ENCODE results near the gene PPP2R2C.

Gene PPP2R2C

GRCh38 chr4:6356076-6356560 lies 116.3 kb downstream of the PPP2R2C start:
- Histone ChIP-seq H3K27ac (ENCODE audit: low read depth, low read length) (no peak overlapping the region), H3K4me1 (ENCODE audit: control insufficient read depth, insufficient read depth, low read length) (peaks cover 3% of the 10 kb centered on the region; the same call in 1 of the 2 replicates), H3K27me3 (ENCODE audit: control insufficient read depth, insufficient read depth, low read length) (no peaks in the 10 kb centered on the region), H3K9me3 (ENCODE audit: control insufficient read depth, insufficient read depth, low read length) (no peaks in the 10 kb centered on the region), H3K4me3 (ENCODE audit: low read depth, low read length) (no peak overlapping the region), H3K36me3 (ENCODE audit: control insufficient read depth, insufficient read depth, low read length) (no peaks in the 10 kb centered on the region), H3K9ac (ENCODE audit: low read depth, low read length) (no peak overlapping the region)

- Histone ChIP-seq H3K27ac (ENCODE audit: low read depth, low read length) (no peak overlapping the region), H3K27me3 (ENCODE audit: control insufficient read depth, insufficient read depth, low read length) (no peaks in the 10 kb centered on the region), H3K9ac (ENCODE audit: low read depth, low read length) (no peak overlapping the region), H3K9me3 (ENCODE audit: control insufficient read depth, insufficient read depth, low read length) (no peaks in the 10 kb centered on the region), H3K4me1 (ENCODE audit: control insufficient read depth, insufficient read depth, low read length) (no peaks in the 10 kb centered on the region), H3K4me3 (ENCODE audit: low read depth, low read length) (no peak overlapping the region), H3K36me3 (ENCODE audit: control insufficient read depth, insufficient read depth, low read length) (no peaks in the 10 kb centered on the region)
Measured at GRCh38 chr4:6355052-6355451, 117.4 kb downstream of the PPP2R2C start.

GRCh38 chr4:6354626-6355025 lies 117.8 kb downstream of the PPP2R2C start:
- H3K27ac ChIP-seq (ENCODE audit: low read depth, low read length) = no peak overlapping the region
- H3K4me1 ChIP-seq (ENCODE audit: control insufficient read depth, insufficient read depth, low read length) = no peaks in the 10 kb centered on the region
- no peak overlapping the region for H3K9ac ChIP-seq (ENCODE audit: low read depth, low read length)
- no peak overlapping the region for H3K4me3 ChIP-seq (ENCODE audit: low read depth, low read length)
- H3K36me3 ChIP-seq (ENCODE audit: control insufficient read depth, insufficient read depth, low read length) = no peaks in the 10 kb centered on the region
- H3K27me3 ChIP-seq (ENCODE audit: control insufficient read depth, insufficient read depth, low read length) = no peaks in the 10 kb centered on the region
- no peaks in the 10 kb centered on the region for H3K9me3 ChIP-seq (ENCODE audit: control insufficient read depth, insufficient read depth, low read length)

GRCh38 chr4:6354119-6354518 lies 118.3 kb downstream of the PPP2R2C start:
- no peaks in the 10 kb centered on the region for H3K9me3 ChIP-seq (ENCODE audit: control insufficient read depth, insufficient read depth, low read length)
- no peaks in the 10 kb centered on the region for H3K4me1 ChIP-seq (ENCODE audit: control insufficient read depth, insufficient read depth, low read length)
- H3K36me3 ChIP-seq (ENCODE audit: control insufficient read depth, insufficient read depth, low read length) = no peaks in the 10 kb centered on the region
- no peak overlapping the region for H3K9ac ChIP-seq (ENCODE audit: low read depth, low read length)
- no peak overlapping the region for H3K27ac ChIP-seq (ENCODE audit: low read depth, low read length)
- H3K4me3 ChIP-seq (ENCODE audit: low read depth, low read length) = no peak overlapping the region
- H3K27me3 ChIP-seq (ENCODE audit: control insufficient read depth, insufficient read depth, low read length) = no peaks in the 10 kb centered on the region

- no peak overlapping the region for H3K9ac ChIP-seq (ENCODE audit: low read depth, low read length)
- H3K4me1 ChIP-seq (ENCODE audit: control insufficient read depth, insufficient read depth, low read length) = no peaks in the 10 kb centered on the region
- no peaks in the 10 kb centered on the region for H3K9me3 ChIP-seq (ENCODE audit: control insufficient read depth, insufficient read depth, low read length)
- H3K4me3 ChIP-seq (ENCODE audit: low read depth, low read length) = no peak overlapping the region
- no peaks in the 10 kb centered on the region for H3K36me3 ChIP-seq (ENCODE audit: control insufficient read depth, insufficient read depth, low read length)
- H3K27ac ChIP-seq (ENCODE audit: low read depth, low read length) = no peak overlapping the region
- H3K27me3 ChIP-seq (ENCODE audit: control insufficient read depth, insufficient read depth, low read length) = no peaks in the 10 kb centered on the region
Measured at GRCh38 chr4:6352031-6352692, 120.3 kb downstream of the PPP2R2C start.

- Histone ChIP-seq H3K9ac (ENCODE audit: low read depth, low read length) (no peak overlapping the region), H3K4me3 (ENCODE audit: low read depth, low read length) (no peak overlapping the region), H3K9me3 (ENCODE audit: control insufficient read depth, insufficient read depth, low read length) (no peaks in the 10 kb centered on the region), H3K27ac (ENCODE audit: low read depth, low read length) (no peak overlapping the region), H3K36me3 (ENCODE audit: control insufficient read depth, insufficient read depth, low read length) (no peaks in the 10 kb centered on the region), H3K4me1 (ENCODE audit: control insufficient read depth, insufficient read depth, low read length) (no peaks in the 10 kb centered on the region), H3K27me3 (ENCODE audit: control insufficient read depth, insufficient read depth, low read length) (no peaks in the 10 kb centered on the region)
Measured at GRCh38 chr4:6351246-6352000, 121.0 kb downstream of the PPP2R2C start.

GRCh38 chr4:6350646-6351045 lies 121.8 kb downstream of the PPP2R2C start:
- H3K27ac ChIP-seq (ENCODE audit: low read depth, low read length) = no peak overlapping the region
- H3K4me3 ChIP-seq (ENCODE audit: low read depth, low read length) = no peak overlapping the region
- H3K36me3 ChIP-seq (ENCODE audit: control insufficient read depth, insufficient read depth, low read length) = no peaks in the 10 kb centered on the region
- H3K9ac ChIP-seq (ENCODE audit: low read depth, low read length) = no peak overlapping the region
- H3K27me3 ChIP-seq (ENCODE audit: control insufficient read depth, insufficient read depth, low read length) = no peaks in the 10 kb centered on the region
- no peaks in the 10 kb centered on the region for H3K4me1 ChIP-seq (ENCODE audit: control insufficient read depth, insufficient read depth, low read length)
- no peaks in the 10 kb centered on the region for H3K9me3 ChIP-seq (ENCODE audit: control insufficient read depth, insufficient read depth, low read length)

GRCh38 chr4:6349896-6350603 lies 122.4 kb downstream of the PPP2R2C start:
- H3K4me1 ChIP-seq (ENCODE audit: control insufficient read depth, insufficient read depth, low read length) = no peaks in the 10 kb centered on the region
- no peaks in the 10 kb centered on the region for H3K36me3 ChIP-seq (ENCODE audit: control insufficient read depth, insufficient read depth, low read length)
- H3K27me3 ChIP-seq (ENCODE audit: control insufficient read depth, insufficient read depth, low read length) = no peaks in the 10 kb centered on the region
- H3K4me3 ChIP-seq (ENCODE audit: low read depth, low read length) = no peak overlapping the region
- H3K9me3 ChIP-seq (ENCODE audit: control insufficient read depth, insufficient read depth, low read length) = no peaks in the 10 kb centered on the region
- H3K9ac ChIP-seq (ENCODE audit: low read depth, low read length) = no peak overlapping the region
- no peak overlapping the region for H3K27ac ChIP-seq (ENCODE audit: low read depth, low read length)

- H3K4me1 ChIP-seq (ENCODE audit: control insufficient read depth, insufficient read depth, low read length) = no peaks in the 10 kb centered on the region
- H3K9me3 ChIP-seq (ENCODE audit: control insufficient read depth, insufficient read depth, low read length) = no peaks in the 10 kb centered on the region
- H3K4me3 ChIP-seq (ENCODE audit: low read depth, low read length) = no peak overlapping the region
- H3K27ac ChIP-seq (ENCODE audit: low read depth, low read length) = no peak overlapping the region
- no peaks in the 10 kb centered on the region for H3K27me3 ChIP-seq (ENCODE audit: control insufficient read depth, insufficient read depth, low read length)
- H3K9ac ChIP-seq (ENCODE audit: low read depth, low read length) = no peak overlapping the region
- H3K36me3 ChIP-seq (ENCODE audit: control insufficient read depth, insufficient read depth, low read length) = no peaks in the 10 kb centered on the region
Measured at GRCh38 chr4:6348408-6348807, 124.0 kb downstream of the PPP2R2C start.

- Histone ChIP-seq H3K27me3 (ENCODE audit: control insufficient read depth, insufficient read depth, low read length) (no peaks in the 10 kb centered on the region), H3K9ac (ENCODE audit: low read depth, low read length) (no peak overlapping the region), H3K36me3 (ENCODE audit: control insufficient read depth, insufficient read depth, low read length) (no peaks in the 10 kb centered on the region), H3K27ac (ENCODE audit: low read depth, low read length) (no peak overlapping the region), H3K4me3 (ENCODE audit: low read depth, low read length) (no peak overlapping the region), H3K4me1 (ENCODE audit: control insufficient read depth, insufficient read depth, low read length) (no peaks in the 10 kb centered on the region), H3K9me3 (ENCODE audit: control insufficient read depth, insufficient read depth, low read length) (no peaks in the 10 kb centered on the region)
Measured at GRCh38 chr4:6347511-6348045, 124.8 kb downstream of the PPP2R2C start.

Data from HUES48 (cell line).